Stimulated activated CD4-positive, alpha-beta T cell treated with anti-CD3 and anti-CD28 coated beads, Interleukin-4, amount 100 ng/mL, for 1 hour (primary cell): Measurements from ENCODE around the gene PARP4.
"Not testable (repeated sequence)": the region's sequence is repeated elsewhere in the genome, so short reads cannot be mapped to it uniquely, and the experiment has no call there.

ENCODE experiments used
- DNase-seq: peaks from one replicate; pipeline ENCODE4 v3.0.0-alpha.2; 2020

Gene PARP4

GRCh38 chr13:24505256-24505655 is 7.3 kb downstream of the PARP4 start:
- no peak for DNase-seq

DNA sequence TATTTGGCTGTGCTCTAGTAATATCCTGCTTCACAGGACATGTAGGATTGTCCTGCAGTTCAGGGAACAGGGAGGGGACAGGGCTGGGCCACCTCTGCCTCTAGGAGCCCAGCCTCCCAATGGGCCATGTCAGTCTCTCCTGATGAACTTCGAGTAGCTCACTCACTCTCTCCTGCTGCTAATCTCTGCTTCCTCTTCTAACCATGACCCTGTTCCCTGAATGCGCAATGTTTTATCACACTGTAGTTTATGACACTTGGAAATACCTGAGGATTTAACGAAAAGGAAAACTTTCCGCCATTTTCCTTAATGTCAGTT is 9.2 kb downstream of the PARP4 start:
- DNase-seq = no peak

GRCh38 chr13:24502533-24503378 is 9.8 kb downstream of the PARP4 start:
- DNase-seq = no peak

DNA sequence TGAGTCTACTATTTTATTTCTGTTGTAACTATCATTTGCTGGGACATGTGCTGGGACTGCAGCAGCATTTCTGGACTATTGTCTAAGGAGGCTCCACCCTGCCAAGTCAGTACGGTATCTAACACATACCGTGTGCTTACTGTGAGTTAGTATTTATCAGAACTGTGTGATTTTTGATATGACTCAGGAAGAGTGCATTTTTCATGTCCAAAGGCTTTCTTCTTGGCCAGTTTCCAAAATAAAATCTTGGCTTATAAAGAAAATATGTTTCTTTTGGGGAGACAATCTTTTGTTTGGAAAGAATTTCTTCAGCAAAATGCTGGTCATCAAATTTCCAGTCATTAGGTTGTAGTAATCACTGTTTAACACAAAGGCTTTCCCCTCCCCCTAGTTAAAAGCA is 11.6 kb downstream of the PARP4 start:
- DNase-seq = no peak

- DNase-seq = no peak
These were observed 14.8 kb downstream of the PARP4 start for GRCh38 chr13:24497742-24498141.

DNA sequence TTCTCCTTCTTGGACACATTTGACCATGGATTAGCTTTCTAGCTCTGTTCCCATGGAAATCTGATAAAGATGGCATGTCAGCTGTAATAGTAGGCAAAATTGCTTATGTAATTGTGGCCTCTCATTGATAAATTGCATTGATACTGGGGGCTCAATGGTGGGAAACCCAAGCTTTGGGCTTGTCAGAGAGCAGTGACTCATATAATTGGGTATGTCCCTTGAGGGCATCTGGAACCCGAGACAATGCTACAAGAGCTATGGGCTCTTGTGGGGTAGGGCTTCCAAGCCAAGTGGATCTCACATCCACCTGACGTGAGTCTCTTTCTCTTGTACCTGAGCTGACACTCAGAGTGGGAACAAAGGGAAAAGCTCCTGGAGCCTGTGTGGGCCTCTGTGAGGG is 16.3 kb downstream of the PARP4 start:
- DNase-seq = not testable (repeated sequence)

- no peak for DNase-seq
These were observed 17.3 kb downstream of the PARP4 start for GRCh38 chr13:24495151-24495729.

DNA sequence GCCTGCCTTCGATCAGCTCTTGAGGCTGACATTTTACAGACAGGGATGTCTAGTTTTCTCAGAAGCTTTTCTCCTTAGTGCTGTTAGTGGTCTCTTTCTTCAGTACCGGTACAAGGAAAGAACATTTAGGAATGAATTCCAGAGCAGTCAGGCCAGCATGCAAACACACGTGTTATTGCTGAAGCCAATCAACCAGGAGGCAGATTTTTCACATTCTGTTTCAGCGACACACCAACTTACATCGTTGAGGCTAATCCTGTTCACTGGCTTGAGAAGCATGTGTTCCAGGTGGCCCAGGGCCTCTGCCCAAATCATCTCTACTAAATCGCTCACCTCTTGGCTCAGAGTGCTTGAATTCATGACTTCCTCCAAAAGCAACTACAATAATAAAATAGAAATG is 19.2 kb downstream of the PARP4 start:
- no peak for DNase-seq

- no peak for DNase-seq
These were observed 20.7 kb downstream of the PARP4 start for GRCh38 chr13:24491845-24492244.

DNA sequence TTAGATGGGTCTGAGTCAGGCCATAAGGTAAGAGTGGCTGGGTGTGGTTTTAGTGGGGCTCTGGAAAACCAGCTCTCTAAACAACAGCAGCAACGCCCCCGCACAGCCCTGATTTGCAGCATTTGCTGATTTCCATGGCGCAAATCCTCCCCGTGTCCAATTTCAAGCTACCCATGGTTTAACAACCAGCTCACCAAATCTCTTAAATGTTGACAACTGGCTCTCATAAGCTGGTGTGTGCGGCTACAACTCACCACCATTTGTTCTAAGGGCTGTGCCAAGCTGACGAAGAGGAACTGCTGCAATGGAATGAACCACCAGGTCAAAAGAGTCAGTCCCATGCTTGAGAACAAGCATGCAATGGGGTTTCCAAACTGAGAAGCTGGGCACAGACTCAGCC is 22.9 kb downstream of the PARP4 start:
- no peak for DNase-seq

DNA sequence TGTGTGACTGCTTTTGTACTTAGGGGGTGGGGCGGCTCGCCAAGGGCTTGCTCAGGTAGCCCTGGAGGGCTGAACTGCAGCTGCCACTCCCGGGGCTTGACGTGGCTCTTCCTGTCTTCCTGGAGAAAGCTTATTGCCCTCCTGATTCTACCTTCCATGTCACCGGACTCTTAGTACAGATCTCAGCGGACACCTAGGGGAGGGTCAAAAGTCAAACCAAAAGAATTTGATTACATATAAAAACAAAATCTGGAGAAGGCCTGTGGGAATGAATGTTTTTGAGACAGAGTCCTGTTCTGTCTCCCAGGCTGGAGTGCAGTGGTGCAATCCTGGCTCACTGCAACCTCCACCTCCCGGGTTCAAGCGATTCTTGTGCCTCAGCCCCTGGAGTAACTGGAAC is 24.5 kb downstream of the PARP4 start:
- DNase-seq = not testable (repeated sequence)

GRCh38 chr13:24486017-24486657 is 26.4 kb downstream of the PARP4 start:
- DNase-seq = not testable (repeated sequence)

GRCh38 chr13:24473686-24474085 is 38.9 kb downstream of the PARP4 start:
- DNase-seq = no peak

- not testable (repeated sequence) for DNase-seq
These were observed 40.4 kb downstream of the PARP4 start for GRCh38 chr13:24472129-24472528.

DNA sequence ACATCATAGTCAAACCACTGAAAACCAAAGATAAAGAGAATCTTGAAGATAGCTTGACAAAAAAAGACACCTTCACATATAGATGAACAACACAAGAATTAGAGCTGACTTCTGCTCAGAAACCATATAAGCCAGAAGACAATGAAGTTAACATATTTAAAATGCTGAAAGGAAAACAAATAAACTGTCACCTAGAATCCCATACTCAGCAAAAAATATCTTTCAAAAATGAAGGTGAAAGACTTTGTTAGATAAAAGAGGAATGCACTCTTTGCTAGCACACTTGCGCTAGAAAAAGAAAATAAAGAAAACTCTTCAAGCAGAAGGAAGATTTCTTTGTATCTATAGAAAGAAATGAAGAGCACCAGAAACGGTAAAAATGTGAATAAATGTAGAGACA is 49.5 kb downstream of the PARP4 start:
- DNase-seq = no peak

DNA sequence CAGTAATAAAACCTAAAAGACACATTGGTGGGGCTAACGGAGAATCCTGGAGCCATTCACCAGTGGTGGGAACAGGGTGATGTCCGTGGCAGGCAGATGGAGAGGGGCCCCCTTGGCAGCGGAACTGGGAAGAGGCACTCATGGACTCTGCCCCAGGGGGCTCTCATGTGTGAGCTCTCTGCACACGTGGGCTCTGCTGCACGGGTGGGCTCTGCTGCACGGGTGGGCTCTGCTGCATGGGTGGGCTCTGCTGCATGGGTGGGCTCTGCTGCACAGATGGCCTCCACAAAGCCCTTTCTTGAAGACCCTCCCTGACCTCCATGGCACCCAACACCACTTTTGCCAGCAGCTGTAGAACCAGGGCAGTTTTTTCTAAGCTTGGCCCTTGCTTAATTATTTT is 52.3 kb downstream of the PARP4 start:
- DNase-seq = no peak

DNA sequence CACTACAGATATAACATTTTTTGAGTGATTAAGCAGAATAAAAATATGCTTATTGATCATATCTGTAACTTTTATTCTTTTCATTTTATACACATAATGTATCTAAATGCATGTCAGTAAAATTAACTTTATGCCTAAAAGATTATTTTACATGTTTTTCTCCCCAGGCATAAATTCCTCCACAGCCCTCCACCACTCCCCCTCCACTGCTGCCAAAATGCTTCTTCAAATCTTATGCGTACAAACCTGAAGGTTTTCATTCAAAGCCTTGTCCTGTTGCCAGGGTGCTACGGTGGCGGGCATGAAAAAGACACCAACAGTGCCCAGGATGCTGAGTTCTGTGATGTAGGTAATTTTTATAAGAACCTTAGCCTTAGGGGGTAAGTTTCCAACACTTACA is 52.9 kb downstream of the PARP4 start:
- DNase-seq = no peak

GRCh38 chr13:24459234-24459633 is 53.3 kb downstream of the PARP4 start:
- DNase-seq = no peak

DNA sequence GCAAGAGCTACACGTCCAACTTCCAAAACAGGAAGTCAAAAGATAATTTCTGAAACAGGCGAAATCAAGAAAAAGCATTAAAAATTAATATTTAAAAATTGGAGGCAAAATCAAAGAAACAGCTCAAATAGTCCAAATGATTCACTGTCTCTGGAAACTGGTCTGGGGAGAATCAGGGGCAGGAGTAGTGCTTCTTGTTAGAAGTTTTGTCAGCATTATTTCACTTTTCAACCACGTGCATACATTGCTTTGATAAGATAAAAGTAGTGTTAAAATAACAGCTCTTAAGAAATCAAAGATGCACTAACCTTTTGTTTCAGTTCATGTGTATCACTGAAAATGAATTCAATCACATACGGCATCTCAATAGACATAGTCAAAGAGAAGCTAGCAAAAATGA is 53.8 kb downstream of the PARP4 start:
- DNase-seq = no peak

DNA sequence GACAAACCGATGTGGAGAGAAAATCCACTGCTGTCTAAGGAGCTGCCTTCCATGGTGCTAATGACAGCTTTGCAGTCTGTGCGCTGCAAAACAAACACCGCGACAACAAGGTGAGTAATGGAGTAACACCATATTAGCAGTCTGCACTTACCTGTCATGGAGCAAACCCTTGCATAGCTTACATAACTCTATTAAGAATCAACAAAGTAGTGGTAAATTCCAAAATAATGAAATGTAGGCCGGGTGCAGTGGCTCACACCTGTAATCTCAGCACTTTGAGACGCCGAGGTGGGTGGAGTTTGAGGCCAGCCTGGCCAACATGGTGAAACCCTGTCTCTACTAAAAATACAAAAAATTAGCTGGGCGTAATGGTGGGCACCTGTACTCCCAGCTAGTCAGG is 56.2 kb downstream of the PARP4 start:
- no peak for DNase-seq

GRCh38 chr13:24454056-24454455 is 58.5 kb downstream of the PARP4 start:
- DNase-seq = no peak

DNA sequence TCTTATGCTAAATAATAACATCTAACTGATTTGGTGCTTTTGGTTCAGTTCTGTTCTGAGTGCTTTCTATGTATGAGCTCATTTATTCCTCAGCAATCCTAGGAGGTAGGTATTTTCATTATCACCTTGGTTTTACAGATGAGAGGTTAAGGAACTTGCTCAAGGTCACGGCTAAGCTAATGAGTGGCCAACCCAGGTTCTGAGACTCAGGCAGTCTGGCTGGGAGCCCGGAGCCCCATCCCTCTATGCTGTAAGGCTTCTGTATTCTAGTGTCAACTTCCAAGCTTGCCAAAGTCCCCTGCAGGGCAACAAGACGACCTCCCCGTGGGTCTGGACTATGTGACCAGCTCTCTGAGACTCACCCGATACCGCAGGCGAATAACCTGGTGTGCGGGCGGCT is 60.5 kb downstream of the PARP4 start:
- no peak for DNase-seq

GRCh38 chr13:24450530-24450929 is 62.0 kb downstream of the PARP4 start:
- DNase-seq = no peak

- not testable (repeated sequence) for DNase-seq
These were observed 67.7 kb downstream of the PARP4 start for GRCh38 chr13:24444851-24445250.
